ENCODE data around the gene SLC35F1.
"Not testable (repeated sequence)": the region's sequence is repeated elsewhere in the genome, so short reads cannot be mapped to it uniquely, and the experiment has no call there.

Gene SLC35F1

DNA sequence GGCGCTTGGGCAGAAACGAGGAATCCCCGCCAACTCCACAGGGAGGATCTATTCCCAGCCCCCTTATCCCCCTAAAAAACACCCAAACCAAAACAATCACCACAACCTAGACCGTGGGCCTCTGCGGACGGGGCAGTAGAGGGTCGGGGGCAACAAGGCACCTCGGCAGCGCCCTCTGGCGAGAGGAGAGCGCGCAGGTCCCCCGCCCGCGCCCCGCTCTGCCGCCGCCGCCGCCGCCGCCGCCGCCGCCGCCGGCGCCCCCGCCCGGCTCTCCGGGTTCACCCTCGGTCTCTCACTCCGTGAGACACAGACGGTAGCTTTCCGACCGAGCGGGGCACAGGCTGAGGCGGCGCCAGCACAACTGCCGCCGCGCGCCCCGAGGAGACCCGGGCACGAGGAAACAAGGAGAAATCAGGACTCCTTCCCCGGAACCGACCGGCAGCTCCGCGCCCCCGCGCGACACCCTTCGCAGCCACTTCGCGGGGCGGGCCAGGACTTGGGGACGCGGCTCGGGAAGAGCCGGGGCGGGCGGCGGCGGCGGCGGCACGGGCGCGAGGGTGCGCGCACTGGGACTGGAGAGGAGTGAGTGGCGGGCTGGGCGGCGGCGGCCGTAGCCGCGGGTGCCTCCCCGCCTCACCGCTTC, at the start of gene SLC35F1:
TSS of gene SLC35F1 (plus strand) at position 307 of the 643 bp plus-strand sequence.
- DNase-seq (ENCODE audit: low spot score) = peak; percentile 35

GRCh38 chr6:117858601-117859000, 48.5 kb upstream of the SLC35F1 start:
- DNase-seq (ENCODE audit: low spot score) = not testable (repeated sequence)

DNA sequence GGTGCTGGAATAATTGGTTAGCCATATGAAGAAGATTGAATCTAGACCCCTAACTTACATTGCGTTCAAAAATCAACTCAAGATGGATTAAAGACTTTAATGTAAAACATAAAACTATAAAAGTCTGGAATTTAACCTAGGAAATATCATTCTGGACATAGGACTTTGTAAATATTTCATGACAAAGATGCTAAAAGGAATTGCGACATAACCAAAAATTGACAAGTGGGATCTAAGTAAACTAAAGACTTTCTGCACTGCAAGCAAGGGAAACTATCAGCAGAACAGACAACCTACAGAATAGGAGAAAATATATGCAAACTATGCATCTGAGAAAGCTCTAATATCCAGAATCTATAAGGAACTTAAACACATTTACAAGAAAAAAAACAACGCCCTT, 45.5 kb upstream of the SLC35F1 start:
- DNase-seq (ENCODE audit: low spot score) = no peak

DNA sequence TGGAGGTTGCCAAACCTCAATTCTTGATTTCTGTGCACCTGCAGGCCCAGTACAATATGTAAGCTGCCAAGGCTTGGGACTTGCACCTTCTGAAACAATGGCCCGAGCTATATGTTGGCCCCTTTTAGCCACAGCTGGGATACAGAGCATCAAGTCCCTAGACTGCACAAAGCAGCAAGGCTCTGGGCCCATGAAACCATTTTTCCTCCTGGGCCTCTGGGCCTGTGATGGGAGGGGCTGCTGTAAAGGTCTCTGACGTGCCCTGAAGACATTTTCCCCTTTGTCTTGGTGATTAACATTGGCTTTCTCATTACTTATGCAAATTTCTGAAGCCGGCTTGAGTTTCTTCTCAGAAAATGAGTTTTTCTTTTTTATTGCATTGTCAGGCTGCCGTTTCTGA, 40.5 kb upstream of the SLC35F1 start:
- DNase-seq (ENCODE audit: low spot score) = no peak

GRCh38 chr6:117870486-117871242, 36.4 kb upstream of the SLC35F1 start:
- DNase-seq (ENCODE audit: low spot score) = no peak

GRCh38 chr6:117880824-117881223, 26.2 kb upstream of the SLC35F1 start:
- no peak for DNase-seq (ENCODE audit: low spot score)

DNA sequence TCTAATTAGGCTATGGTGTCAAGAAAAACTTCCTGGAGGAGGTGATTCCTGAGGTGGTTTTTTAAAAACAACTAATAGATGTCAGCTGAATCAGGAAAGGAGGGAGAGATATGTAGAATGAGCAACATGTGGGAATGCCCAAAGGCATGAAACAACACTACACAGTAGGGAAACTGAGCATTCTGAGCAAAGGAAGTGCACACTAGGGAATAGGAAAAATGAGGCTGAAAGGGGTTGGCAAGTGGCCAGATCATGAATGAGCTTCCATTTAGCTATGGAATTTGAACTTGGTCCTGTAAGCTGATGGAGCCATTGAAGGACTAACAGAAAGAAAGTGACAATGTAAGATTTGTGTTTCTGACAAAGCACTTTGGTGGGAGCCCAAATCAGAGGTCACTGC, 16.9 kb upstream of the SLC35F1 start:
- DNase-seq (ENCODE audit: low spot score) = no peak

- peak; percentile 15 for DNase-seq (ENCODE audit: low spot score)
Observed at GRCh38 chr6:117906507-117906957, 532 bp upstream of the SLC35F1 start.

DNA sequence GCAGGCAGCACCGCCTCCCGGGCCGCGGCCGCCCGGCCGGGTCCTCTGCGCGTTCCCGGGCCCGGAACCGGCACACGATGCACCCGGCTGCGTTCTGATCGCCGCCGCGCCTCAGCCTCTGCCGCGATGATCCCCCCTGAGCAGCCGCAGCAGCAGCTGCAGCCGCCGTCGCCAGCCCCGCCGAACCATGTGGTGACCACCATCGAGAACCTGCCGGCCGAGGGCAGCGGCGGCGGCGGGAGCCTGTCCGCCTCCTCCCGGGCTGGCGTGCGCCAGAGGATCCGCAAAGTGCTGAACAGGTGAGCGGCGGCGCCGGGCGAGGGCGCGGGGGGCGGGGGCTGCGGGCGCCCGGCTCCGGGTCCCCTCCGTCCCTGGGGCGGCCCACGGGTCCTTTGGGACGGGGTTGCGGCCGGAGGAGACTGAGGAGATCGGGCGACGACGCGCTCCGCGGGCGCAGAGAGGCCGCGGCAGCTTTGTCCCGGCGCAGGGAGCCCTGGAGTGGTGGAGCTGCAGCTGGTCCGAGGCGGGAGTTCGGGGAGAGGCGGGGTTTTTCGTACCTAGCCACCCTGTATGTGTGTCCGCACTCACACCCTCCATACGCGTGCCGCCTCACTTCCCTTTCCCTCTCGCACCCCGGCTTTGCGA, 659 bp downstream of the SLC35F1 start:
- no peak for DNase-seq (ENCODE audit: low spot score)

- no peak for DNase-seq (ENCODE audit: low spot score)
Observed at GRCh38 chr6:117908246-117909068, 1.4 kb downstream of the SLC35F1 start.

GRCh38 chr6:117909638-117910037, 2.6 kb downstream of the SLC35F1 start:
- no peak for DNase-seq (ENCODE audit: low spot score)

- no peak for DNase-seq (ENCODE audit: low spot score)
Observed at GRCh38 chr6:117910549-117910948, 3.5 kb downstream of the SLC35F1 start.

DNA sequence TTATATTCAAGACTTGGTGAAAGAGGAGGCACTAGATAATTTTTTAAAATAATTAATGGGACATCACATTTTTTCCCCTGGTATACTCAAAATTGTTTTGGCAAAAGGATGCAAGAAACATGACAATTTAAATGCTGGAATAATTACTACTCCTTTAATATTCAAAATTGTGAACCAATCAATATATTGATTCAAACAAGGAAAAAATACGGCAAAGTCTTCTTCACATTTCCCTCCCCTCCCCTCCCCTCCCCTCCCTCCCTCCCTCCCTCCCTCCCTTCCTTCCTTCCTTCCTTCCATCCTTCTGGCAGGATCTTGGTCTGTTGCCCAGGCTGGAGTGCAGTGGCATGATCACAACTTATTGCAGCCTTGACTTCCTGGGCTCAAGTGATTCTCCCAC, 4.1 kb downstream of the SLC35F1 start:
- DNase-seq (ENCODE audit: low spot score) = no peak

DNA sequence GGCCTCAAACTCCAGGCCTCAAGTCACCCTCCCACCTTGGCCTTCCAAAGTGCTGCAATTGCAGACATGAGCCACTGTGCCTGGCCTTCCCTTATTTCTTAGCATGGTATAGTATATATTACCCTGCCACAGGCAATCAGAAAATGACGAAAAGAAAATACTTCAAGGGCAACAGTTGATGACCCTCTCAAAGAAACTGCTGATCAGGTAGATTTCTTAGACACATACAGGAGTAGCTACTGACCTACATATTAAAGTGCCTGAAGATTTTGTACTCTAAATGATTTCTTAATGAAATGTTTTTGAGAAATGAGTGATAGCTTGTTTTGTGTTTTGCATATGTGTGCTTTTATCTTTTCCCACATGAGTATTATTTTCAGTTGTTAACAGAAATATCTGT, 4.6 kb downstream of the SLC35F1 start:
- DNase-seq (ENCODE audit: low spot score) = no peak

DNA sequence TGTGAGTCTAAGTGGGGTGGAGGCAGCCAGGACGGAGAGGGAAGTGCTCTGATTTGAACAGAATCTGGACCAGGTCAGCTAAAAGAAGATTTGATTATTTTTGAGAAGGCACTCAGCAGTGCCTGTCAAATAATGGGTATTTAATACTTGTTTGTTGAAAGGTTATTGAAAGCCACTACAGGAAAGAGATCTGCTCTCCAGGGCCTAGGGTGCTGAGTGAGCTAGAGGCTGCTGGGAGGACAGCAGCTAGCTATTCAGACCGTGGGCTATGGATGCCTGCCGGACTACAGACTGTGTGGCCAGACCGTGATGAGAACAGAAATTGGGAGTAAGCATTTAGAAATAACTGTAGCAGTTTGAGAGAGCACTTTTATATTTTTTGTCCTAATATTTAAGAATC, 8.8 kb downstream of the SLC35F1 start:
- DNase-seq (ENCODE audit: low spot score) = no peak

DNA sequence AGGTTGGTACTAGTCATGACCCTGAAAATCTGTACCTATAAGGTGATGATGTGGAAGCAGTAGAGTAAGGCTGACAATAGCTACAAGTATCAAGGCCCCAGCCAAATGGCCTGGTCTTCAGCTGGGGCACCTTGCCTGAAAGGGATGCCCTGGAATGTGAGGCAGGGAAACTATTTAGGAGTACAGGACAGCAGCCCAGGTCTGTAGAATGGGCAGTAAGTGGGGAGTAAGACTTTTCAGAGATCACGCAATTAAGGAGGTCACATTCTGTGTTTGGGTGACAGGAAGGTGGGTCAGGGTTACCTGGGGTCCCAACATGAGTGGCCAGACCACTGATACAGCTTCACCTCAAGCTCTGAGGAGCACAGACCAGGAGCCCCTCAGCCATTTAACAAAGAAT, 9.4 kb downstream of the SLC35F1 start:
- no peak for DNase-seq (ENCODE audit: low spot score)

DNA sequence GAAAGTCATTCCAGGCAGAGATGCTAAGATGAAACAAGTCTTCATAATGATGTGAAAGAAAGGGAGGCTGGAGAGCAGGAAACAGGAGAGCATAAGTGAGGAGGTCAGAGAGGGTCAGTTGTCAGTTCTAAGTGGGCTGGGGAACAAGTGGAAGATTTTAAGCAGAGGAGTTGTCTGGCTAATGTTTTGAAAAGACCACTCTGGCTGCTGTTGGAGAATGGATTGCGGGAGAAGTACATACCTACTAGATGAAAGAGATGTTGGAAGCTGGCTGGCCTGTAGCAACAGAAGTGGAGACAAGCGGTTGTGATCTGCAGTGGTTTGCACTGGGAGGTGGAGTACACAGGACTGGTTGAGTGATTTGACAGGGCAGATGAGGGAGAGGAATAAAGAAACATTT, 10.1 kb downstream of the SLC35F1 start:
- DNase-seq (ENCODE audit: low spot score) = no peak

DNA sequence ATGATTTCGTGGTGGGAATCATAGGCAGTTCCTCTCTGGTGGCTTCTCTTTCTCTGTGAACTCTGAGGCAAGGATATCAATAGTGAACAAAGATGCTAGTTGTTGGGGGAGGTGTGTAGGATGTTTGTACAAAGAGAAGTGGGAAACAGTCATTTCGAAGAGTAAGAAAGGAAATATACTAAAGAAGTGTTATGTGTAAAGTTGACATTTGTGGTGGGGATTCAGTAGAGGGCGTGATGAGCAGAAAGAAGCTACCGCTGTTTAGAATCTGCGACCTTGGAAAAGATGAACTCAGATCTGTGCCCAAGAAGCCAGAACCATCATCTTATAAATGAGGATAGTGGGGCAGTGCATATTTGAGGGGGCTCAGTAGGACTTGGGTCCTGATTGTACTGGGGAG, 11.4 kb downstream of the SLC35F1 start:
- DNase-seq (ENCODE audit: low spot score) = no peak

GRCh38 chr6:117919275-117919674, 12.2 kb downstream of the SLC35F1 start:
- DNase-seq (ENCODE audit: low spot score) = no peak

GRCh38 chr6:117919775-117920729, 13.0 kb downstream of the SLC35F1 start:
- peak; percentile 46 for DNase-seq (ENCODE audit: low spot score)

- no peak for DNase-seq (ENCODE audit: low spot score)
Observed at GRCh38 chr6:117924690-117925089, 17.6 kb downstream of the SLC35F1 start.
